Fibroblast of lung (primary cell): ENCODE measurements around the gene SARM1. TPM values are rescaled to one million over a fixed set of nuclear protein-coding genes. Genes with fewer than 3 reads are reported as not detected.

Experiments used
- DNase-seq, 2 donors: peaks; one replicate each; pipeline versions ENCODE4 v3.0.0 to v3.0.0-alpha.2; 2010; ENCODE audit warnings: low read depth in 2 of 2
- H2AFZ ChIP-seq: 2 replicates; pipeline ENCODE4 v1.5.1; 2012; ENCODE audit warnings: low read length, control low read depth, inconsistent platforms
- H3K27ac ChIP-seq: 2 replicates; pipeline ENCODE4 v1.5.1; 2011; ENCODE audit warnings: low read length, control low read depth; ENCODE audit not compliant: insufficient read depth
- H3K27me3 ChIP-seq: 2 replicates; pipeline ENCODE4 v1.5.1; 2011; ENCODE audit warnings: mild to moderate bottlenecking, low read length; ENCODE audit not compliant: control insufficient read depth, insufficient read depth
- H3K36me3 ChIP-seq: 2 replicates; pipeline ENCODE4 v1.5.1; 2011; ENCODE audit warnings: low read length; ENCODE audit not compliant: control insufficient read depth, insufficient read depth
- H3K4me1 ChIP-seq: 2 replicates; pipeline ENCODE4 v1.5.1; 2011; ENCODE audit warnings: low read length; ENCODE audit not compliant: control insufficient read depth, insufficient read depth; ENCODE audit errors: extremely low read depth
- H3K4me2 ChIP-seq: 2 replicates; pipeline ENCODE4 v1.5.1; 2011; ENCODE audit warnings: low read length, control low read depth; ENCODE audit not compliant: insufficient read depth; ENCODE audit errors: extremely low read depth
- H3K4me3 ChIP-seq, 4 experiments: fragments of 200-600 bp in 1 of 4; sonication (generic) in 1 of 4; replicated peaks in 1 of 4; 2 replicates each; pipeline ENCODE4 v1.5.1; 2011 to 2016; ENCODE audit warnings: low read length in 4 of 4, low read depth in 3 of 4, mild to moderate bottlenecking in 3 of 4, control low read depth in 2 of 4, inconsistent platforms in 1 of 4, mixed read lengths in 1 of 4; ENCODE audit not compliant: insufficient read depth in 1 of 4; ENCODE audit errors: control extremely low read depth in 1 of 4
- H3K79me2 ChIP-seq: 2 replicates; pipeline ENCODE4 v1.5.1; 2012; ENCODE audit warnings: mild to moderate bottlenecking, low read length, inconsistent platforms; ENCODE audit not compliant: control insufficient read depth, insufficient read depth
- H3K9ac ChIP-seq: 2 replicates; pipeline ENCODE4 v1.5.1; 2011; ENCODE audit warnings: mild to moderate bottlenecking, low read length, control low read depth; ENCODE audit not compliant: insufficient read depth
- H3K9me3 ChIP-seq: 2 replicates; pipeline ENCODE4 v1.5.1; 2012; ENCODE audit warnings: low read depth, low read length; ENCODE audit not compliant: control insufficient read depth, insufficient read depth
- H4K20me1 ChIP-seq: 2 replicates; pipeline ENCODE4 v1.5.1; 2011; ENCODE audit warnings: low read length; ENCODE audit not compliant: control insufficient read depth, insufficient read depth; ENCODE audit errors: extremely low read depth
- CTCF ChIP-seq, 2 donors: IDR thresholded peaks in 1 of 2; conservative IDR thresholded peaks in 1 of 2; 1 replicate in 1 of 2; 2 replicates in 1 of 2; pipeline ENCODE4 v1.5.1; 2011 to 2012; ENCODE audit warnings: low read length in 2 of 2, control low read depth in 1 of 2, inconsistent platforms in 1 of 2, low read depth in 1 of 2, mild to moderate bottlenecking in 1 of 2
- EZH2 ChIP-seq: IDR thresholded peaks from 2 replicates; pipeline ENCODE4 v1.5.1; 2012; ENCODE audit warnings: low read length, control low read depth, mild to moderate bottlenecking; ENCODE audit errors: missing control alignments
- polyA plus RNA-seq, 2 donors: library from polyadenylated mRNA; depleted of rRNA in 1 of 2; stranded (reverse) in 1 of 2; unstranded in 1 of 2; fragments of >200 nt; gene quantifications; 2 replicates each; pipeline ENCODE4 v1.2.1, GENCODE V29; 2011 to 2012; ENCODE audit warnings: missing spikeins in 1 of 2
- total RNA-seq: library from RNA; depleted of rRNA; stranded (reverse); fragments of >200 nt; gene quantifications from 2 replicates; pipeline ENCODE4 v1.2.1, GENCODE V29; 2014

Gene SARM1
- total and polyA plus RNA-seq, 2 donors (not counting 1 experiment from before 2014, with no cell fraction given), result 3.1 to 10.8 TPM

GRCh38 chr17:28412099-28412498 is 40.6 kb downstream of the SARM1 start:
- Histone ChIP-seq H3K9me3 (no peaks in the 10 kb centered on the region), H2AFZ (no peak overlapping the region), H3K79me2 (no peaks in the 10 kb centered on the region), H3K4me1 (no peaks in the 10 kb centered on the region), H3K36me3 (no peaks in the 10 kb centered on the region), H3K27ac (no peak overlapping the region), H3K27me3 (peaks cover 6% of the 10 kb centered on the region), H4K20me1 (no peaks in the 10 kb centered on the region), H3K4me3 (no peak overlapping the region), H3K4me2 (no peak overlapping the region), H3K9ac (no peak overlapping the region)
- TF ChIP-seq CTCF (conservative IDR thresholded peaks at IDR 0.05 in 1 of 2, IDR thresholded peaks at IDR 0.05 in 1 of 2; ENCODE audit: low read depth in 1 of 2, low read length in 2 of 2) (no peak), EZH2 (no peak)
- DNase-seq, result no peak

- DNase-seq, result no peak
- no peak overlapping the region for H3K27ac ChIP-seq
- no peaks in the 10 kb centered on the region for H4K20me1 ChIP-seq
- no peak overlapping the region for H3K9ac ChIP-seq
- TF ChIP-seq CTCF (conservative IDR thresholded peaks at IDR 0.05 in 1 of 2, IDR thresholded peaks at IDR 0.05 in 1 of 2; ENCODE audit: low read depth in 1 of 2, low read length in 2 of 2), result no peak
- TF ChIP-seq EZH2, result no peak
- no peaks in the 10 kb centered on the region for H3K9me3 ChIP-seq
- H3K4me1 ChIP-seq, result no peaks in the 10 kb centered on the region
- no peak overlapping the region for H2AFZ ChIP-seq
- no peak overlapping the region for H3K4me2 ChIP-seq
- no peaks in the 10 kb centered on the region for H3K36me3 ChIP-seq
- H3K79me2 ChIP-seq, result no peaks in the 10 kb centered on the region
- H3K4me3 ChIP-seq, result no peak overlapping the region
- peaks cover 6% of the 10 kb centered on the region for H3K27me3 ChIP-seq
Observed at GRCh38 chr17:28413804-28414203, 42.3 kb downstream of the SARM1 start.

- no peak overlapping the region for H3K4me2 ChIP-seq
- H3K9ac ChIP-seq, result no peak overlapping the region
- no peaks in the 10 kb centered on the region for H3K9me3 ChIP-seq
- H3K79me2 ChIP-seq, result no peaks in the 10 kb centered on the region
- H4K20me1 ChIP-seq, result no peaks in the 10 kb centered on the region
- no peak overlapping the region for H3K27ac ChIP-seq
- no peaks in the 10 kb centered on the region for H3K4me1 ChIP-seq
- H3K36me3 ChIP-seq, result no peaks in the 10 kb centered on the region
- peaks cover 6% of the 10 kb centered on the region for H3K27me3 ChIP-seq
- TF ChIP-seq EZH2, result no peak
- TF ChIP-seq CTCF (conservative IDR thresholded peaks at IDR 0.05 in 1 of 2, IDR thresholded peaks at IDR 0.05 in 1 of 2; ENCODE audit: low read depth in 1 of 2, low read length in 2 of 2), result no peak
- no peak overlapping the region for H3K4me3 ChIP-seq
- DNase-seq, result no peak
- H2AFZ ChIP-seq, result no peak overlapping the region
Observed at GRCh38 chr17:28415886-28416285, 44.4 kb downstream of the SARM1 start.
